ENCODE results near the gene SPATS2. TPM values are rescaled to one million over a fixed set of nuclear protein-coding genes. Genes with fewer than 3 reads are reported as not detected.

SPATS2 gene
- polyA plus RNA-seq, 2 donors = 4.8 to 5.3 TPM

GRCh38 chr12:49515266-49515665, 148.0 kb downstream of the SPATS2 start:
- Histone ChIP-seq H3K36me3 (ENCODE audit: control insufficient read depth in 2 of 2, insufficient read depth in 2 of 2, low read length in 1 of 2) (no peaks in the 10 kb centered on the region), H3K4me1 (ENCODE audit: control insufficient read depth in 2 of 2, insufficient read depth in 2 of 2, low read length in 1 of 2) (no peaks in the 10 kb centered on the region), H3K27me3 (ENCODE audit: control insufficient read depth in 1 of 2, insufficient read depth in 2 of 2, low read length in 2 of 2) (no peaks in the 10 kb centered on the region), H3K4me3 (ENCODE audit: low read depth in 1 of 2, low read length in 2 of 2) (no peak overlapping the region), H3K27ac (ENCODE audit: low read depth in 2 of 2, low read length in 1 of 2) (no peak overlapping the region), H3K9me3 (ENCODE audit: control insufficient read depth in 2 of 2, insufficient read depth in 1 of 2, low read depth in 1 of 2, low read length in 1 of 2) (no peaks in the 10 kb centered on the region)
- 57 to 63% methylated on average over 5 of the region's 5 CpGs for WGBS, 2 donors

GRCh38 chr12:49518914-49519573, 151.8 kb downstream of the SPATS2 start:
- Histone ChIP-seq H3K4me3 (ENCODE audit: low read depth in 1 of 2, low read length in 2 of 2) (no peak overlapping the region), H3K36me3 (ENCODE audit: control insufficient read depth in 2 of 2, insufficient read depth in 2 of 2, low read length in 1 of 2) (no peaks in the 10 kb centered on the region), H3K9me3 (ENCODE audit: control insufficient read depth in 2 of 2, insufficient read depth in 1 of 2, low read depth in 1 of 2, low read length in 1 of 2) (no peaks in the 10 kb centered on the region), H3K27ac (ENCODE audit: low read depth in 2 of 2, low read length in 1 of 2) (no peak overlapping the region), H3K27me3 (ENCODE audit: control insufficient read depth in 1 of 2, insufficient read depth in 2 of 2, low read length in 2 of 2) (no peaks in the 10 kb centered on the region), H3K4me1 (ENCODE audit: control insufficient read depth in 2 of 2, insufficient read depth in 2 of 2, low read length in 1 of 2) (no peaks in the 10 kb centered on the region)
- 66 to 75% methylated on average over 2 of the region's 2 CpGs for WGBS, 2 donors

- Histone ChIP-seq H3K36me3 (ENCODE audit: control insufficient read depth in 2 of 2, insufficient read depth in 2 of 2, low read length in 1 of 2) (peaks cover 0 to under 1% of the 10 kb centered on the region in 2 donors), H3K9me3 (ENCODE audit: control insufficient read depth in 2 of 2, insufficient read depth in 1 of 2, low read depth in 1 of 2, low read length in 1 of 2) (no peaks in the 10 kb centered on the region), H3K4me3 (ENCODE audit: low read depth in 1 of 2, low read length in 2 of 2) (no peak overlapping the region), H3K27ac (ENCODE audit: low read depth in 2 of 2, low read length in 1 of 2) (no peak overlapping the region), H3K27me3 (ENCODE audit: control insufficient read depth in 1 of 2, insufficient read depth in 2 of 2, low read length in 2 of 2) (no peaks in the 10 kb centered on the region), H3K4me1 (ENCODE audit: control insufficient read depth in 2 of 2, insufficient read depth in 2 of 2, low read length in 1 of 2) (no peaks in the 10 kb centered on the region)
- WGBS, 2 donors = 97 to 99% methylated on average over 5 of the region's 5 CpGs
Measured at GRCh38 chr12:49519574-49519936, 152.3 kb downstream of the SPATS2 start.

- Histone ChIP-seq H3K4me3 (ENCODE audit: low read depth in 1 of 2, low read length in 2 of 2) (no peak overlapping the region), H3K4me1 (ENCODE audit: control insufficient read depth in 2 of 2, insufficient read depth in 2 of 2, low read length in 1 of 2) (no peaks in the 10 kb centered on the region), H3K27me3 (ENCODE audit: control insufficient read depth in 1 of 2, insufficient read depth in 2 of 2, low read length in 2 of 2) (no peaks in the 10 kb centered on the region), H3K36me3 (ENCODE audit: control insufficient read depth in 2 of 2, insufficient read depth in 2 of 2, low read length in 1 of 2) (peaks cover 4 to 10% of the 10 kb centered on the region in 2 donors), H3K27ac (ENCODE audit: low read depth in 2 of 2, low read length in 1 of 2) (no peak overlapping the region), H3K9me3 (ENCODE audit: control insufficient read depth in 2 of 2, insufficient read depth in 1 of 2, low read depth in 1 of 2, low read length in 1 of 2) (no peaks in the 10 kb centered on the region)
- 77 to 90% methylated on average over 4 of the region's 4 CpGs for WGBS, 2 donors
Measured at GRCh38 chr12:49521389-49521788, 154.1 kb downstream of the SPATS2 start.

- H3K27ac ChIP-seq (ENCODE audit: low read depth in 2 of 2, low read length in 1 of 2) = no peak overlapping the region
- H3K4me3 ChIP-seq (ENCODE audit: low read depth in 1 of 2, low read length in 2 of 2) = no peak overlapping the region
- peaks cover 4 to 10% of the 10 kb centered on the region in 2 donors for H3K36me3 ChIP-seq (ENCODE audit: control insufficient read depth in 2 of 2, insufficient read depth in 2 of 2, low read length in 1 of 2)
- 59 to 68% methylated on average over 6 of the region's 6 CpGs for WGBS, 2 donors
- H3K9me3 ChIP-seq (ENCODE audit: control insufficient read depth in 2 of 2, insufficient read depth in 1 of 2, low read depth in 1 of 2, low read length in 1 of 2) = no peaks in the 10 kb centered on the region
- no peaks in the 10 kb centered on the region for H3K27me3 ChIP-seq (ENCODE audit: control insufficient read depth in 1 of 2, insufficient read depth in 2 of 2, low read length in 2 of 2)
- H3K4me1 ChIP-seq (ENCODE audit: control insufficient read depth in 2 of 2, insufficient read depth in 2 of 2, low read length in 1 of 2) = no peaks in the 10 kb centered on the region
Measured at GRCh38 chr12:49524660-49525324, 157.5 kb downstream of the SPATS2 start.

GRCh38 chr12:49525942-49526341, 158.7 kb downstream of the SPATS2 start:
- H3K27ac ChIP-seq (ENCODE audit: low read depth in 2 of 2, low read length in 1 of 2) = no peak overlapping the region
- no peaks in the 10 kb centered on the region for H3K4me1 ChIP-seq (ENCODE audit: control insufficient read depth in 2 of 2, insufficient read depth in 2 of 2, low read length in 1 of 2)
- no peaks in the 10 kb centered on the region for H3K9me3 ChIP-seq (ENCODE audit: control insufficient read depth in 2 of 2, insufficient read depth in 1 of 2, low read depth in 1 of 2, low read length in 1 of 2)
- no peak overlapping the region for H3K4me3 ChIP-seq (ENCODE audit: low read depth in 1 of 2, low read length in 2 of 2)
- H3K27me3 ChIP-seq (ENCODE audit: control insufficient read depth in 1 of 2, insufficient read depth in 2 of 2, low read length in 2 of 2) = no peaks in the 10 kb centered on the region
- WGBS, 2 donors = 91 to 95% methylated on average over 7 of the region's 7 CpGs
- H3K36me3 ChIP-seq (ENCODE audit: control insufficient read depth in 2 of 2, insufficient read depth in 2 of 2, low read length in 1 of 2) = peaks cover 4 to 10% of the 10 kb centered on the region in 2 donors

- no peaks in the 10 kb centered on the region for H3K9me3 ChIP-seq (ENCODE audit: control insufficient read depth in 2 of 2, insufficient read depth in 1 of 2, low read depth in 1 of 2, low read length in 1 of 2)
- no peaks in the 10 kb centered on the region for H3K27me3 ChIP-seq (ENCODE audit: control insufficient read depth in 1 of 2, insufficient read depth in 2 of 2, low read length in 2 of 2)
- 52 to 70% methylated on average over 7 of the region's 7 CpGs for WGBS, 2 donors
- H3K36me3 ChIP-seq (ENCODE audit: control insufficient read depth in 2 of 2, insufficient read depth in 2 of 2, low read length in 1 of 2) = peaks cover 4 to 10% of the 10 kb centered on the region in 2 donors
- no peak overlapping the region for H3K4me3 ChIP-seq (ENCODE audit: low read depth in 1 of 2, low read length in 2 of 2)
- no peak overlapping the region for H3K27ac ChIP-seq (ENCODE audit: low read depth in 2 of 2, low read length in 1 of 2)
- H3K4me1 ChIP-seq (ENCODE audit: control insufficient read depth in 2 of 2, insufficient read depth in 2 of 2, low read length in 1 of 2) = no peaks in the 10 kb centered on the region
Measured at GRCh38 chr12:49527361-49528130, 160.3 kb downstream of the SPATS2 start.

GRCh38 chr12:49529414-49529813, 162.2 kb downstream of the SPATS2 start:
- WGBS, 2 donors = 91 to 93% methylated on average over 1 of the region's 1 CpG
- no peaks in the 10 kb centered on the region for H3K9me3 ChIP-seq (ENCODE audit: control insufficient read depth in 2 of 2, insufficient read depth in 1 of 2, low read depth in 1 of 2, low read length in 1 of 2)

GRCh38 chr12:49531745-49532144, 164.5 kb downstream of the SPATS2 start:
- H3K4me3 ChIP-seq (ENCODE audit: low read depth in 1 of 2, low read length in 2 of 2) = no peak overlapping the region
- no peak overlapping the region for H3K27ac ChIP-seq (ENCODE audit: low read depth in 2 of 2, low read length in 1 of 2)
- no peaks in the 10 kb centered on the region for H3K27me3 ChIP-seq (ENCODE audit: control insufficient read depth in 1 of 2, insufficient read depth in 2 of 2, low read length in 2 of 2)
- no peaks in the 10 kb centered on the region for H3K4me1 ChIP-seq (ENCODE audit: control insufficient read depth in 2 of 2, insufficient read depth in 2 of 2, low read length in 1 of 2)
- 50 to 80% methylated on average over 2 of the region's 2 CpGs for WGBS, 2 donors
- H3K9me3 ChIP-seq (ENCODE audit: control insufficient read depth in 2 of 2, insufficient read depth in 1 of 2, low read depth in 1 of 2, low read length in 1 of 2) = no peaks in the 10 kb centered on the region
- H3K36me3 ChIP-seq (ENCODE audit: control insufficient read depth in 2 of 2, insufficient read depth in 2 of 2, low read length in 1 of 2) = no peaks in the 10 kb centered on the region

More at GRCh38 chr12:49529414-49529813, 162.2 kb downstream of the SPATS2 start:
- Histone ChIP-seq H3K4me1 (ENCODE audit: control insufficient read depth in 2 of 2, insufficient read depth in 2 of 2, low read length in 1 of 2) (no peaks in the 10 kb centered on the region), H3K4me3 (ENCODE audit: low read depth in 1 of 2, low read length in 2 of 2) (no peak overlapping the region), H3K36me3 (ENCODE audit: control insufficient read depth in 2 of 2, insufficient read depth in 2 of 2, low read length in 1 of 2) (peaks cover 4 to 10% of the 10 kb centered on the region in 2 donors), H3K27ac (ENCODE audit: low read depth in 2 of 2, low read length in 1 of 2) (no peak overlapping the region), H3K27me3 (ENCODE audit: control insufficient read depth in 1 of 2, insufficient read depth in 2 of 2, low read length in 2 of 2) (no peaks in the 10 kb centered on the region)
